GM18867 (cell line): ENCODE data around the gene KSR2.

ENCODE experiments used
- ATAC-seq: cut with Tn5 transposase; IDR thresholded peaks from one replicate; pipeline ENCODE4 v1.9.1; 2021; ENCODE audit warnings: mild to moderate bottlenecking, moderate library complexity; ENCODE audit not compliant: unreplicated experiment

KSR2 gene

DNA sequence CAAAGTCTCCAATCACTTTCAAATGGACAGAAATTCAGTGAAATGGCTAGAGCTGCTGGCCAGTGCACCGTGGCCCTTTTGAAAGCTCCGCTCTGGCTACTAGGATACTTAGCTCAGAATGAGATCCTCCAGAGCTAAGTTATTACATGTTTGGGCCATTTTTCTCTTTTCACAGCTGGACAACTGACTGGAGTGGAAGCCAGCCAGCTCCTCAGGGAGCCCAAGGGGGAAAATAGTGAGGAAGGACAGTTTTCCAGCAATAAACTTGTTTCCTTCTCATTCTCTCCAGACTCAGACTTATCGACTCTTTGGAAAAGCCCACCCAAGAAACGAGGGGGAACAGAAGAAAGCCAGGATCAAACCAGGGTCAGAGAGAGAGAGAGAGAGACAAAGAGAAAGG is 266.0 kb downstream of the KSR2 start:
- no peak for ATAC-seq

DNA sequence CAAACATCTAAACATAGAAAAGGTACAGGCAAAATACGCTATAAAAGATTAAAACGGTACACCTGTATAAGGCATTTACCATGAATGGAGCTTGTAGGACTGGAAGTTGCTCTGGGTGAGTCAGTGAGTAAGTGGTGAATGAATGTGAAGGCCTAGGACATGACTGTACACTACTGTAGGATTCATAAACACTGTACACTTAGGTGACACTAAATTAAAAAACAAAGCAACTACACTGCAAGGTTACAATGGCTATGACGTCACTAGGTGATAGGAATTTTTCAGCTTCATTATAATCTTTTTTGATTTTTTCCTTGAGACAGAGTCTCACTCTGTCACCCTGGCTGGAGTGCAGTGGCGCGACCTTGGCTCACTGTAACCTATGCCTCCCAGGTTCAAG is 269.2 kb downstream of the KSR2 start:
- no peak for ATAC-seq

DNA sequence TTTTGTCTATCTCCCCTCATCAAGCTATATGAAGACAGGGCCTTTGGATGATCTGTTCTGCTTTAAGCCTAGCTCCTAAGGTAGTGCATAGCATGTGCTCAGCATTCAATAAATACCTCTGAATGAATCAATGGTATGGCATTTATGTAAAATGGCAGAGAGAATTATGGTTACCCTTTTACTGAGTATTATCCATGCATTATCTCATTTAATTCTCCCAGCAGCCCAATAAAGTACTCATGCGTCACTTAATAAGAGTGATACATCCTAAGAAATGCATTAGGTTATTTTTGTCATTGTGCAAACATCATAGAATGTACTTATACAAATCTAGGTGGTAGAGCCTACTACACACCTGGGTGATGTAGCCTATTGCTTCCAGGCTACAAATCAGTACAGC is 269.7 kb downstream of the KSR2 start:
- no peak for ATAC-seq

DNA sequence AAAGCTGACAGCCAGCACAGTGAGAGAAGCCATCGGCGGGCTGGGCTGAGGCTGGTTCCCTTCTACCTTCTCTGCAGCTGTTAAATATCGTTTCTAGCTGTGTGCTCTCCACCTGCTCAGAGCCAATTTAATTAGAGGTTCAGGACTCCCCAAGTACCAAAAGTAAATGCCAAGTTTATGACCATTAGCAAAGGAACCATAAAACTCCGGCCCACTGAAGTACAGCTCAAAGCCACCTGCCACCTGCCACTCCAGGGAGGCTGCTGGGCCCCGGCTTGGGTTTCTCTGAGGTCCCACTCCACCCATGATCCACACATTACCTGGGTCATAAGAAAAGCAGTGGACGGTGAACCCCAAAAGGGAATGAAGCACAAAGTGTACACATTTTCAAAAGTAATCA is 272.8 kb downstream of the KSR2 start:
- ATAC-seq = no peak

DNA sequence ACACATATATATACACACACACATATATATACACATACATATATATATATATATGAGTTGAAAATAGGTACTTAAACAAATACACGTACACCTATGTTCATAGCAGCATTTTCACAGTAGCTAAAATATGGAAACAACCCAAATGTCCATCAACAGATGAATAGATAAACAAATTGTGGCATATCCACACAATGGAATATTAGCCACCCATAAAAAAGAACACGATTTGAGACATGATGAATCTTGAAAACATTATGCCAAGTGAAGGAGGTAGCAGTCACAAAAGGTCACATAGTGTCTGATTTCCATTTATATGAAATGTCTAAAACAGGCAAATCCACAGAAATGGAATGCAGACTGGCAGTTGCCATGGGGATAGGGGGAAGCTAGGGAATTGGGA is 276.3 kb downstream of the KSR2 start:
- no peak for ATAC-seq

DNA sequence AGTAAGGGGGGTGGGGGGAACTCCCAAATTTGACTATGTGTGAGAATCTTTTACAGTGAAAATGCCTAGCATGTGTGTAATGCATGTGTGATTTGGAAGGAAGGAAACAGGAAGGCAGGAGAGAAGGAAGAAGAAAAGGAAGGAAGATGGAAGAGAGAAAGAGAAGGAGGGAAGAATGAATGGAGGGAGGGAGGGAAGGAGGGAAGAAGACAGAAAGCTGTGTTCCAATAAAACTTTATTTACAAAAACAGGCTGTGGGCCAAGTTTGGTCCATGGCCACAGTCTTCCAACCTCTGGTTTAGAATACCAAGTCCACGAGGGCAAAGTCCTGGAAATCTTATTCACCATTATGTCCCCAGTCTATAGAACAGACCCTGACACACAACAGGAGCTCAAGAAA is 278.9 kb downstream of the KSR2 start:
- ATAC-seq = no peak

DNA sequence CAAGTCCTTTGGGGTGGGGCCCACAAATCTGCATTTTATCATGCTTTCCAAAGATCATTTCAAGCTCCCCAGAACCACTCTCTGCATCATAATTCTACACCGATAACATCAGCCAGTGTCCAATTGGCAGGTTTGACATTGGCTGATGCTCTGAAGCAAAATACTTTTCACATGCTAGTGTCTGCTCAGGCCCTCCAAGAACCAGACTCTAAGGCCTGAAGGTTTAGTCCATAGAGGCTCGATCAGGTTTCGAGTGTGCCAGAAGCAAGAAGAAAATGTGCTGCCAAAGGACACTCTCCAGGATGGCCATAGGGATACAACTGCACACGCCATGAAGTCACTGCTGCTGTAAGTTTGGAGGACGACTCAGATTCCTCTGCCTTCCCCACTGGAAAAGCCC is 280.3 kb downstream of the KSR2 start:
- no peak for ATAC-seq

DNA sequence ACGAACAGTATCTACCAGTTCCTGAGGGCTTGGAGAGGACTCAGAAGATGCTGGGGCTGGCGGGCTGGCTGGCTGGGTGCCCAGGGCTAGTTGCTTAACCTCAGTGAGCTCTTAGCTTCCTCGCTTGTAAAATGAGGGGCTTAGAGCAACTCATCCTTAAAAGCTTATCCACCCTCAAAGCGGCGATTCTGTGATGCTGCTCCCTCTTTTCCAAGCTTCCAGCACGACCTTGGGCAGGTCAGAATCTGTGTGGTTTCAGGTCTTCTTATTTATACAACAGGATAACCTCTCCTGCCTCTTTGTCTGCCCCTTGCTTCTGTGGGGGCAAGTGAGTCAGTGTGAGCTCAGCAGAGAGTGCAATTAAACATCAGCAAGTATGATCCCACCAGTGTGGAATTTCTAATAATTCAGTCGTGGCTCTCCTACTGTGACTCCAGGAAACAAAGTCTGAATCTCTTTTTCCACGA is 281.8 kb downstream of the KSR2 start:
- no peak for ATAC-seq

DNA sequence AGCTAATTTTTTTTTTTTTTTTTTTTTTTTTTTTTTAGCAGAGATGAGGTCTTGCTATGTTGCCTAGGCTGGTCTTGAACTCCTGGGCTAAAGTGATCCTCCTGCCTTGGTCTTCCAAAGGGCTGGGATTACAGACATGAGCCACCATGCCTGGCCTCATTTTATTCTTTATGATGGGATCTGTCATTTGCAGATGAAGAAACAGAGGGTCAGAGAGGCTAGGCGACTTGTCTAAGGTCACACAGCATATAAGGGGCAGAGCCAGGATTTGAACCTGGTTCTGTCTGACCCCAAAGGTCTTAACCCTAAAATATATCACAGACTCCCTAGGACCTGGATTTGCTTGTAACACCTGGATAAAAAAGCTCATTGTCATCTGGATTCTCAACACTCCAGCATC is 282.6 kb downstream of the KSR2 start:
- ATAC-seq = no peak

DNA sequence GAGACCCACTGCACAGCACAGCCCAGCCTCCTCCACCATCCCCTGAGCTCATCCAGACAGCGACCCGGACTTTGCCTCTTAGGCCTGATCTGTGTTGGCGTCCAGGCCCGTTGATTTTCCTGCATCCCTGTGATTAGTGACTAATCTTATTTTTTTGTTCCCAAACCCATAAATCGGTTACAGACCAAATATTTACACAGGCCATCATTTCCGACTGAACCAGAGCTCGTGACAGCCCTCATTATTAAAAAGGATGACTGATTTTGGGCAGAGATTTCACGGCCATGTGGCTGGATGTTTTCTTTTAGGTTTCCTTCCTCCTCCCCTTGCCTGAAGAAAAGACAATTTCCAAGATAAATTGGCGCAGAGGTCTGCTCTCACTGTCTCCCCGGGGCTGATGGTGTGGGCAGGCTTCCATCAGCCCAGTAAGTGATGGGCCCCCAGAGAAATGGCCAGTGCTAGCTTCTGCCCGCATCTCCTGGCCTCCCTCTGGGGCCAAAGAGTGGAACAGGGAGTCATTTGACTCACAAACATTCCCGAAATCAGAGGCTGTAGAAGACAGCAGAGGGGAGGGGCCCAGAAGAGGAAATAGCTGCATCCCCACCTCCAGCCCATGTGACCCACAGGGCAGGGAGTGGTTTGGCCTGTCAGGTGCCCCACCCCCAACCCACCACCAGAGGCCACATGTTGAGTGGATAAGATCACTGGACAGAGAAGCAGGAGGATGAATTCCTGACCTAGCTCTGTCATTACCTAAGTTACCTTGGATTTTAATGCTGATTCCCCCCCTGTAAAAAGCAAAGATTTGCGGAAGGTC is 283.5 kb downstream of the KSR2 start:
- ATAC-seq = no peak

DNA sequence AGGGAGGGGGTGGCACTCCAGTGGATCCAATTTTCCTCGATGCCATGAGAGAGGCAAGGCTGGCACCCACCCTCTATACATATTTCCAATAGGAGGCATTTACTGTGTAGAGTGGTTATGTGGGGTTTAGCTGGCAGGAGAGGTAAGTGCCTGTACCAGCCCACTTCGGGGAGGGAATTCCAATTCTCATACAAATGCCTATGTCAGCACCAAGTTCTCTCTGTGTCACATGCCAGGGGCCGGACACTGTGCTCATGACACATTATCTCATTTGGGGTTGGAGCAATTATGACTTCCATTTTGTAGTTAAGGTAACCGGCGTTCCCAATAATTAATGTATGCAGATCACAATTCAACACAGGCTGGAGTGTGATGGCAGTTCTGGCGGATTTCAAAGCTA is 284.3 kb downstream of the KSR2 start:
- no peak for ATAC-seq

DNA sequence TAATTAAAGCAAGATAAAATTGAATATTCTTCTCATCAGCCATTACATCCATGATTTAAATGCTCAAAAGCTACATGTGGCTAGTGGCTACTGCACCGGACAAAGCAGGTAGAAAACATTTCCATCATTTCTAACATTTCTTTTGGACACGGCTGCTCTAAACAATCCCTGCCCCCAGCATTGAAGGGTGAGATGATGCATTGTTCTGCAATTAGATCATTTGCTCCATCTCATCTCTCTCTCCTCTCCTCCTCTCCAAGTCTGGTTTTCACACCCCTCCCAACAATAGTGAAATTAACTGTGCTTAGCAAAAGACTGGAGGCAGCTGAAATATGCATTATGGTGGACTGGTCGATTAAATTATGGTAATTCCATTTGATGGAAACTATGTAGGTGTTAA is 288.5 kb downstream of the KSR2 start:
- no peak for ATAC-seq

DNA sequence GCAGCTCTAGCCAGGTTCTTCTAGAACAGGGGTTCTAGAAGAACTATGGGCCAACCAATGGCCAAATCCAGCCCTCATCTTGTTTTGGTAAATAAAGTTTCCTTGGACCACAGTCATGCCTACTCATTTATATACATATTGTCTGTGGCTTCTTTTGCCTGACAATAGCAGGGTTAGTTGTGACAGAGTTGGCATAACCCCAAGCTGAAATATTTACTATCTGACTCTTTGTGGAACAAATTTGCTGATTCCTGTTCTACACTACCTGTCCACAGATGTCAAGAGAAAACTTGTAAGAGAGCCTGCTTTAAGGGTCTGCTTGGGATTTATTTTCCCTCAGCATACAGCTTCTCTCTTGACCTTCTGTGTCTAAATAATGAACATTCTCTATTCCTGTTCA is 289.0 kb downstream of the KSR2 start:
- ATAC-seq = no peak

DNA sequence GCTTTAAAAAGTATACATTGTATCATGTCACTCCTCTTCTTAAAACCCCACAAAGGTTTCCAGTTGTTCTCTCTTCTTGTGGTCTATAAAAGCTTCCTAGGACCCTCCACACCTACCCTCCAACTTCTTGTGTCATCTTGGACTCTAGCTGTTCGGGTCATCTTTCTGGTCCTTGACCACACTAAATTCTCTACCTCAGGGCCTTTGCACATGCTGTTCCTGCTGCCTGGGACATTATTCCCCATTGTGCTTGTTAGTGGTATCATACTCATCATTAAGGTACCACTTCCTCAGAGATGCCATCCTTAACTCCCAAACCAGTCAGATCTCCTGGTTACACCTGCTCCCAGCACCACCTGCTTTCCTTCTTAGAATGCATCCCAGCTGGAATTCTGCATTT is 294.0 kb downstream of the KSR2 start:
- ATAC-seq = no peak

DNA sequence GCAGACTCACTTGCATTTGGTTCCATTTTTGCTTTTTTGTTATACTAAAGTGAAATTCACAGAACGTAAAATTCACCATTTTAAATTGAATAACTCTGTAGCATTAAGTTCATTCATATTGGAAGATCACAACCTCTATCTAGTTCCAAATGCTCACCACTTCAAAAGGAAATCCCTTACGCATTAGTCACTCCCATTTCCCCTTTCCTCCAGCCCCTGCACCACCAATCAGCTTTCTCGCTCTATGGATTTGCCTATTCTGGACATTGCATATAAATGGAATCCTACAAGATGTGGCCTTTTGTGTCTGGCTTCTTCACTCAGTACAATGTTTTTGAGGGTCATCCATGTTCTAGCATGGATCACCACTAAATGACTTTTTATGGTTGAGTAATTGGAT is 294.5 kb downstream of the KSR2 start:
- ATAC-seq = no peak

DNA sequence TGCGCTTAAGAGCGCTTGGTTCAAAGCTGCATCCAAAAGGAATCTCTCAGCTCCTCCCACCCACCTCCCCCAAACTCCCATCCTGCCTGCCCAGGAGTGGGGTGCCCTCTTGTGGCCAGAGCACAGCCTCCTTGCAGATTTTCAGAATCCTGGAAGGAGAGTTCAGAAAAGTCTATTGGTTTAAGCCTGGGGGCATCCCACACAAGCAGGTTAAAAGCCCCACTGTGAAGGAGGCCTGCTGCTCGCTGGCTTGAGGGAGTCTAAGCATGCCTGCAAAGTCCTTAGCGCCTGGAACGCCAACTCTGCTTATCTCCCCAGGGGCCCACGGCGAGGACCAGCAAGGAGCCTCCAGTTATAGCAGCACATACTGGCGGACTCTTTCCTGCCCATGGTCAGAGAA is 297.1 kb downstream of the KSR2 start:
- ATAC-seq = no peak

DNA sequence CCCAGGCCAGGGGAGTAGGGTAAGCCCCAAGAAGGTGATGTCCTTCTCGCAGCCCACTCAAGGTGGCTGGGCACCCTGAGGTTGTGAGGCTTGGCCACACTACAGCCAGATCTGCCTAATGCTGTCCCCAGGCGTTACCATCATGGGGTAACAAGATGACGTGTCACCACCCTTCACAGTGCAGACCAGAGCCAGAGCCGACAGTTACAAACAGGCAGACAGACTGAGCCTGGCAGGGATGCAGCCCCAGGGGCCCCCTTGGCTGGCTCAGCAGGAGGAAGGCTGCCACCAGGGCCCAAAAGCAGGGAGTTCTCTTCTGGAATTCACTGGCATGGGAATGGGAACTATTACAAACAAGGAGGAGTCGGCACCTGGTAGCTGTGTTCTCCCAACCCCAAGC is 304.6 kb downstream of the KSR2 start:
- ATAC-seq = no peak

DNA sequence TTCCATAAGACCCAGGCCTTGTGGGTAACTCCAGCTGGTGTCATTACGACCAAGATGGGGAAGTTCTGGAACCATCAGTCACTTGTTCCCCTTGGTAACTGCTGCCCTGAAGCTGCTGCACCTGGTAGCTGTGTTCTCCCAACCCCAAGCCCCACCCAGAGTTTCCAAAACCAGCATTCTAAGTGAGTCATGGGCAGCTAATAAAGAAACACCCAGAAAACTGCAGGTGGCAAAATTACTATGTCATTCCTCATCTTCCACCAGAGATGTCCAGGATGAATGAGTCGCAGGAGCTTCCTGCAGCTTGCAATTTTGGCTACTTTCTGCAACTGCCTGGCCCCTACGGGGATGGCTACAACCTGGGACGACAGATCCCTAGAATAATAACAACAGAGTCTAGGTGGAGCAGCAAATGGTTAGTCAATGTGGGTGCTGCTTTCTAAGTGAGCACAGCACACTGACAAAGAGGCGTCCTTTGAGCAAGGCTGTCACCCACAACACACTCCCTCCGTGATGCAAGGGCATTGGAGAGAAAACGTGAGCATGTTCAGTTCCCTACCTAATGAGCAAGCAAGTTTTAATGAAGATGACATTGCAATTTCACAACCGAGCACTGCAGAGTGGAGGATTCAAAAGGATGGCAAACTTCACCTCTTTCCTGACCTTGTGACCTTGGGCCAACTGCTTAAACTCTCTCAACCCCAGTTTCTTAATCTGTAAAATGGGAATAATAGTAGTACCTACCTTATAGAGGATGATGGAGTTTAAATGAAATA is 306.0 kb downstream of the KSR2 start:
- no peak for ATAC-seq

DNA sequence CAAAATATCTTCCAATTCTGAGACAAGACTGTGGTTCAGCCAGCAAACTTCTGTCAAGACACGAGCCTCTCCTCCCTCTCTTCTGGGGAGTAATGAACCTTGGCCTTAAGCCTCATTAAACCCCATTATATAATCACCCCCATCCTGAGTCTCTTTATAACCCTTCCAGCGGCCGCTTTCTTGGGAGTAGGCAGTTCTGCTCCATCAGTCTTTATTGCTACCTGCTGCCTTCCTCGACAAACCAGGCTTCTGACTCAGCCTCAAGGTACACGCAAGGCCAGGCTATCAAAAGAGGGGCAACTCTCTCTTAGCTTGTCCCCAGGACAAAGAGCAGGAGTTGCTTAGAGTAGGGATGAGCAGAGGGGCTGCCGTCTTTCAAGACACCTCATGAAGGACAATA is 306.6 kb downstream of the KSR2 start:
- no peak for ATAC-seq

DNA sequence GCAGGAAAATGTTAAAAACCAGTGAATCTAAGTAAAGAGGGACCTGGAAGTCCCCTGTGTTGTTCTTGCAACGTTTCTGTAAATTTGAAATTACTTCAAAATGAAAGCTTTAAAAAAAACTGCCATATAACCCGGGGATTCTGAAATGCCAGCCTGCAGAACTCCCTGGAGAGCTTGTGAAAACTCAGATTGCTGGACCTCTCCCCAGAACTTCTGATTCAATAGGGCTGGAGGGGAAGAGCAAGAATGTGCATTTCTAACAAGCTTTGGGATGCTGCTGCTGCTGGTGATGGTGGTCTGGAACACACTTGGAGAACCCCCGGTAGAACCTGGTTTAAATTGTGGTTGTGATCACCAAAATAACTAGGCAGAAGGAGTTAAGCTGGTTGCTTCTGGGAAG is 307.3 kb downstream of the KSR2 start:
- no peak for ATAC-seq

DNA sequence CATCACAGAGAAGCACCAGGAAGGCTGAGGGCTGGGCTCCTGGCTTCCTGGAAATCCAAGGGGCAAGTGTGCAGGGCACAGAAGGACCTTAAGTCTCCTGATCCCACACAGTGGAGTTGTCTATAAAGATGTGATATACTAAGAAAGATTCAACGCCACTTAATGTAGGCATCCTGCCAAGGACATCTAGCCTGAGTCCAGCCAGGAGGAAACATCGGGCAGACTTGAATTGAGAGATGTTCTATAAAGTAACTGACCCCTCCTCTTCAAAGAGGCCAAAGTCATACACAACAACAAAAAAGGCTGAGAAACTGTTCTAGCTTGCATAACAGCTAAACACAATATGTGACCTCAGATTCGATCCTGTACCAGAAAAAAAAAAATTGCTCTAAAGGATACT is 307.9 kb downstream of the KSR2 start:
- no peak for ATAC-seq

DNA sequence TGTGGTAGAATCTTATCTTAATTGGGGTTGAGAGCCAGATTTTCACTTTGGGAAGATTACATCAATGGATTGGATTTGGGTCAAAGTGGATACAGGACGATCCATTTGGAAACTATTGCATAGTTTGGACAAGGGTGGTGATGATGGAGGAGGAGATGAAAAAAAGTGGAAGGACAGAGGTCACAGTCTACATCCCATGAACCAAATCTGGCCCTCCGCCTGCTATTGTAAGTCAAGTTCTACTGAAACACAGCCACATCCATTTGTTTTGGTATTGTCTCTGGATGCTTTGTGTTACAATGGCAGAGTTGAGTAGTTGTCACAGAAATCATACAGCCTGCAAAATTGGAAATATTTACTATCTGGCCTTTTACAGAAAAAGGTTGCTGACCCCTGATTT is 310.6 kb downstream of the KSR2 start:
- no peak for ATAC-seq
